CD4-positive, alpha-beta T cell treated with Interleukin-1 beta for 1 hour (primary cell): ENCODE measurements around the gene EYS.
"Not testable (repeated sequence)": the region's sequence is repeated elsewhere in the genome, so short reads cannot be mapped to it uniquely, and the experiment has no call there.

Experiments
- DNase-seq, 2 donors: peaks; one replicate each; pipeline ENCODE4 v3.0.0-alpha.2; 2020 to 2022

EYS gene

GRCh38 chr6:65631711-65632110 lies 75.3 kb downstream of the EYS start:
- no peak for DNase-seq

DNA sequence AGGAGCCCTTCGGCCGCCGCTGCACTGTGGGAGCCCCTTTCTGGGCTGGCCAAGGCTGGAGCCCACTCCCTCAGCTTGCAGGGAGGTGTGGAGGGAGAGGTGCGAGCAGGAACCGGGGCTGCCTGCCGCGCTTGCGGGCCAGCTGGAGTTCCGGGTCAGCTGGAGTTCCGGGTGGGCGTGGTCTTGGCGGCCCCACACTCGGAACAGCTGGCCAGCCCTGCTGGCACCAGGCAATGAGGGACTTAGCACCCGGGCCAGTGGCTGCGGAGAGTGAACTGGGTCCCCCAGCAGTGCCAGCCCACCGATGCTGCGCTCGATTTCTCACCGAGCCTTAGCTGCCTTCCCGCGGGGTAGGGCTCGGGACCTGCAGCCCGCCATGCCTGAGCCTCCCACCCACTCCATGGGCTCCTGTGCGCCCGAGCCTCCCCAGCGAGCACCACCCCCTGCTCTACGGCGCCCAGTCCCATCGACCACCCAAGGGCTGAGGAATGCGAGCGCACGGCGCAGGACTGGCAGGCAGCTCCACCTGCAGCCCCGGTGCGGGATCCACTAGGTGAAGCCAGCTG lies 79.5 kb downstream of the EYS start:
- DNase-seq = not testable (repeated sequence)

DNA sequence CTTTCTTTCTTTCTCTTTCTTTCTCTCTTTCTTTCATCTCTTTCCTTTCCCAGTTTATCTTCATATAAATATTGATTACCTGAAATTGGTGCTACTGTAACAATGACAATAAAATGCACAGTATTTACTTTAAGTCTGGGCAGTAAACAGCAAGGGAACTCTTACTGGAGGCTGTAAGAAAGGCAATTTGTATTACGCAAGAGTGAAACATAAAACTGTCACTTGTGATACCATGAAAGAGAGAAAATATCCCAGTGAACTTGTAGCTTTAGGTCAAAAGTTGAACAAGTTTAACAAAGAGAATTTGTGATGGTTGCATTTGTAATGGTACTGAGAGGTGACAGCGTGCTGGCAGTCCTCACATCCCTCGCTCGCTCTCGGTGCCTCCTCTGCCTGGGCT lies 80.0 kb downstream of the EYS start:
- DNase-seq = no peak

GRCh38 chr6:65623566-65623965 lies 83.5 kb downstream of the EYS start:
- DNase-seq = no peak

DNA sequence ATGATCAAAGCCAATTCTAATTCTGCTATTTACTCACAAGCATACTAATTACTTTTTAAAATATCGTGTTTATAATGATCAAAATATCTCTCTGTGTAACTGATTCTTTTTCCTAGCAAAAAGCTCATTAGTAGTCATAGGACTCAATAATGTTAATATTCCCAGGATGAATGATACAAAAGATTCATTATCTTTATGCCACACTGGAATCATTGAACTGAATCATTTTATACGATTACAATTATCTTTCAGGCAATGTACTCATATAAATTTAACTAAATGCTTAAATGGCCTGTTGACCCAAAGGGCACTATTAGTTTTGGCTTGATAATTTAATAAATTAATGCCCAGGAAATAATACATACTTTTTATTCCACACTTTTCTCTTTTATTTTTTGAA lies 96.3 kb downstream of the EYS start:
- DNase-seq = no peak

DNA sequence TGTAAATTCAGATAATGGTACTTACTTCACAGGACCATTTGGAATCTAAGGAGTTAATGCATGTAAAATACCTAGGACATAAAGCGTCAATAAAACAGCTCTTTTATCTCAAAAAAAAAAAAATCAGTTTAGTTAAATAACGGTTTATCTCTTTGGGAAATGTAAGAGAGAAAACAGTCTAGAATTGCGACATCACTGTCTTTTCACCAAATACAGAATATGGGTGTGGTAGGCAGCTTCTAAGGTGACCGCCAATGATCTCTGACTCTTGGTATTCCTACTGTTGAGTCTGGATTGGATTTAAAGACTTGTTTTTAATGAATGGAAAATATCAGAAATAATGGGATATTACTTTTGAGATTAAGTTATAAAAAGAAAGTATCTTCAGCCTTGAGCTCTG lies 111.5 kb downstream of the EYS start:
- no peak for DNase-seq

- no peak for DNase-seq
Observed at GRCh38 chr6:65570340-65570739, 136.7 kb downstream of the EYS start.

DNA sequence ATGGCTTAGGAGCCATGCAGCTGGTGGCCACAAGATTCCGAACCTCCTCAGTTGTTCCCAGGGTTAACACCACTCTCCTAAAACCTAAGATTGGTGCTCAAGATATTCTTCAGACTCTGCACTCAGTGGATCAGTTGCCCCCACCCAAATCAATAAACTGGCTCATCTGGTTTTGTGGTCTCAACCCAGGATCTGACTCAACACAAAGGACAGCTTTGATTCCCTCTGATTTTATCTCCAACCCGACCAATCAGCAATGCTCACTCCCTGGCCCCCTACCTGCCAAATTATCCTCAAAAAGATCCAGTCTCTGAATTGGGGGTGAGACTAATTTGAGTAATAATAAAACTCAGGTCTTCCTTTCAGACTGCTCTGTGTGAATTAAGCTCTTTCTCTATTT lies 137.5 kb downstream of the EYS start:
- no peak for DNase-seq

GRCh38 chr6:65569056-65569455 lies 138.0 kb downstream of the EYS start:
- DNase-seq = not testable (repeated sequence)

GRCh38 chr6:65566117-65566516 lies 140.9 kb downstream of the EYS start:
- DNase-seq = no peak

- no peak for DNase-seq
Observed at GRCh38 chr6:65558071-65558470, 149.0 kb downstream of the EYS start.

DNA sequence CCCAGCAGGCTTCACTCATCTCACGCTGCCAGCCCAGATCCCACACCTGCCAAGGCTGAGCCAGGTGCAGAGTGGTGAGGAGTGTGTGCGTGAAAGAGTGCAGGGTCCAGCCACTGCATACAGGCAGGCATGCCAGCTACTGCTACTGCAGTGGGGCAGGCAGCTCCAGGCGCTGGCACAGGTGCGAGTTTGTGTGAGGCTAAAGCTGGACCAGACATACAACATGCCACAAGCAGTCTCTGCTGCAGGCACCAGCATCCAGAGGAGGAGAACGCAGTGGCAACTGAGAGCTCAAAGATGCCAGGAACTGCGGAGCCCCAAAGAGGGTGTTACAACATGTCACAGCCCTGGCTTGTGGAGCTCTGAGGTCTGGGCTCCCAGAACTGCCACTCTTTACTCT lies 149.8 kb downstream of the EYS start:
- no peak for DNase-seq

DNA sequence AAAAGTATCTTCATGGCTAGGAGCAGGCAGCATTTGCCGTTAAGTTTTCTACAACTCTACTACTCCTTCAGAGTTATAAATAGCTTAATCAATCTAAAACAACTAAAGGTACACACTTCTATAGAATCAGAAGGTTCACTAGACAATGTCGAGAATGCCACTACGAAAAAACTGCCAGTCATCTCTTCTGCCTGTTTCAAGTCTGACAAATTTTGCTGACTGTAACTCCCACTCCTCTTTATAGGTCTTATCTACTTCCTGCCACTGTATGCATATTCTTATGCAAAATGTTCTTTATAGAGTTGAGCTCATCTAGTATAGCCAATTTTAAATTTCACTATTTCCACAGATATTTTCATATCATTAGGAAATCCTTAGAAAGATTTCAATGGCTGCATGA lies 160.1 kb downstream of the EYS start:
- no peak for DNase-seq

DNA sequence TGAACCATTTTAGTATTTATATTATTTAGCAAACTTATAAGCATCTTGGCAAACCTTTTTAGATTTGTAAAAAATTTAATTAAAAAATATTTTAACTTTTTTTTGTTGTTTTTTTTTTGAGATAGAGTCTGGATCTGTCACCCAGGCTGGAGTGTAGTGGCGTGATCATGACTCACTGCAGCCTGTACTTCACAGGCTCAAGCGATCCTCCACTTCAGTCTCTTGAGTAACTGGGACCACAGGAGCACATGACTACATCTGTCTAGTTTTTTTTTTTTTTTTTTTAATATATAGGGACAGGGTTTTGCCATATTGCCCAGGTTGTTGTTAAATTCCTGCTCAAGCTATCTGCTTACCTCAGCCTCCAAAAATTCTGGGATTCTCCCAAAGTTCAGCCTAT lies 161.1 kb downstream of the EYS start:
- no peak for DNase-seq

DNA sequence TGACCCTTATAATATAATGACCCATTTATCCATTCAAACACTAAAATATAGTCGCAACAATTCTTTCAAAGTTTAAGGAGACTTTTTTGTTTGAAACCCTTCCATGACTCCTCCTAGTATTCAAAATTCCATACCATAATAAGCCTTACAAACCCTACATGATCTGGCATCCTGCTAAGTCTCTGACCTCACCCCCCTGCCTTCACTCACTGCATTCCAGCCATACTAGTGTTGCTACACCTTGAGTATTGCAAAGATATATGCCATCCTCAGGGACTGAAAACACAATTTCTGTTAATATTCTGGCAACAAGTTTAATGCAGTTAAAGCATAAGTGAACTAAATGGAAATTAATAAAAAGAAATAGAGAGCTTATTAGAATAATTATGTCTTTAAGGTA lies 168.4 kb downstream of the EYS start:
- DNase-seq = no peak

DNA sequence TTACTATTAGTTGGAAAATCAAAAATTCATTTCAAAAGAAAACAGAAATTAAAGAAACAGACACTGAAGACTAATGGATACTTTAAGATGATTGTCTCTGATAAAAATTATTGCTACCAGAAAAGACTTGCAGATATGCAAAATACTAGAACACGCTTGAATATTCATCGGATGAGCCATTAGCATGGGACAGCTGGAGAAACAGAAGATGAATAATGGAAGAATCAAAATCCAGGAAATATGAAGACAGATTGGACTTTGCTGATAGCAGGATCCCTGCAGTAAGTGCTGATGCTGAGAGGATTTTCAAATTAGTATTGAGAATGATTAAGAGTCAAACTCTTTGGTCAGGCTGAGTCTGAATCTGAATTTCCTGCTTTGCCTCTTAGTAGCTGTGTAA lies 169.4 kb downstream of the EYS start:
- no peak for DNase-seq

GRCh38 chr6:65531533-65531932 lies 175.5 kb downstream of the EYS start:
- no peak for DNase-seq

GRCh38 chr6:65524232-65524631 lies 182.8 kb downstream of the EYS start:
- no peak for DNase-seq

GRCh38 chr6:65505736-65506135 lies 201.3 kb downstream of the EYS start:
- no peak for DNase-seq

DNA sequence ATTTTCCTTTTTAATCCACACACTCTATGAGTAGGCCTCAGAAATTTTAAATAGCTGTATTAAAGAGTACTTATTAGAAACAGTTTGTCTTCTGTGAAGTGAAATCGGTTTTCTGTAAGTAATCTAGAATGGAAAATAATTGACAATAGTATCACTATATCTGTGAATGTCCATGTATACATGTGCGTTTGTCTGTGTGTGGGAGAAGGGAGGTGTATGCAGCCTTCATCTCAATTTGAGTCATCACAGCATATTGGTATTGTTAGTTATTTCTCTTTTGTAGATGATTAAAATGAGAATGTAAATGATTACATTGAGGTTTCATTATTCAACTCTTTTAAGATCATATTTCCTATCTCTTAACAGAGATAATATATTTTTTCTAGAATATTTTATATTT lies 206.0 kb downstream of the EYS start:
- DNase-seq = no peak

DNA sequence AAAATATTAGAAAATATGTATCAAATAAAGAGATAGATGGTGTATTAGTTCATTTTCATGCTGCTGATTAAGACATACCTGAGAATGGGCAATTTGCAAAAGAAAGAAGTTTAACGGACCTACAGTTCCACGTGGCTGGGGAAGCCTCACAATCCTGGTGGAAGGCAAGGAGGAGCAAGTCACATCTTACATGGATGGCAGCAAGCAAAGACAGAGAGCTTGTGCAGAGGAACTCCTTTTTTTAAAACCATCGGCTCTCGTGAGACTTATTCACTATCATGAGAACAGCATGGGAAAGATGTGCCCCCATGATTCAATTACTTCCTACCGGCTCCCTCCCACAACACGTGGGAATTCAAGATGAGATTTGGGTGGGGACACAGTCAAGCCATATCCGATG lies 223.4 kb downstream of the EYS start:
- not testable (repeated sequence) for DNase-seq

DNA sequence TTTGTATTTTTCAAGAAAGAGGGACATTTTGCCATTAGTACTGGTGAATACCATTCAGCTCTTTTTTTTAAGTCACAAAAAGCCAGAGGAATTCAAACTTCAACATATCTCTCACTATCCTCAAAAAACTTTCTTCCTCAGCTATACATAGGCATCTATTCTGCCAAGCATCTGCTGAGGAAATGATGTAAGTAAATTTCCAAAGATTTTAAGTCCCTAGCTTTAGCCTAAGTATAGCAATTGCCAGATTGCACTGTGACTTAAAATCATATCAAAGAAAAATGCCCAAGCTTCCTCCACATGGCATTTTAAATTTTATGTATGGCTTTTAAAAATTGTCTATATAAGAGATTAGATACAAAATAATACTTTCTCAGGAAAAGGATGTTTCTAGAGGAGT lies 237.4 kb downstream of the EYS start:
- no peak for DNase-seq

DNA sequence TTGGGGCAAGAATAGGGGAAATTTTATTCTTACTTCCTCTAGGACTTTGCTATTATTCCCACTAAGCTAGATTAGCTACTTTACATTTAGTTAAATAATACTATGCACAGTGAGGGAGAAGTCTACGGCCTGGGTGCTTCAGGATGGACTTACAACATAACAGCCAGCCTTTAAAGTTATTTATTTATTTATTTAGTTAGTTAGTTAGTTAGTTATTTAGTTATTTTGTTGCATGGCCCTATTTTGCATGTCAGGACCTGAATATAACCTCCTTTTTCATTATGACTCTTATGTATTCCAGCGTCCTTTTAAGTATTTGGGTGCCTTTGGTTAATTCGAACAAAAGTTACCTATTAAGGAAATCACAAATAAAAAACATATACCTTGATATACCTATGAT lies 238.7 kb downstream of the EYS start:
- DNase-seq = no peak

- DNase-seq = no peak
Observed at GRCh38 chr6:65461121-65461520, 245.9 kb downstream of the EYS start.

- no peak for DNase-seq
Observed at GRCh38 chr6:65452333-65452732, 254.7 kb downstream of the EYS start.

DNA sequence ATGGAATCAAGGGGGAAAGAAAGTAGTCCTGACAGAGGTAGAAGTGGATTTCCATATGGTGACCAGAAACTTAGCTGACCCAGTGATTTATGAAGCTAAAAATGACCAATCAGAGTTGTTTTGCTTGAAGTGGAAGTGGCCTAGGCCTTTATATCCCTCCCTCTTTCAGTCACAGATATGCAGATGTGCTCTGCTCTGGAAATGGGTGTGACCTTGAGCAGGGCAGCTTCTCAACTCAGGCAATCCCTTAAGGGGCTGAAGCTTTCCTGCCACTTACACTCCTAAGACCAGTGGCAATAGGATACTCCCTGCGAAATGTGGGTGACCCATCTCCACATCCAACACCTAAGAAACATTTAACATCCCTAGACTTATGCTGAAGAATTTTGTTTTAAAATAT lies 256.6 kb downstream of the EYS start:
- DNase-seq = no peak
